Right kidney (tissue), 1 donor: ENCODE results near the gene SBF2.
A peak's percentile ranks its signal among the peaks of the same experiment; 100 is the strongest.

Source experiments
- DNase-seq: peaks from one replicate; pipeline ENCODE4 v3.0.0-alpha.2; 2016

SBF2 gene

DNA sequence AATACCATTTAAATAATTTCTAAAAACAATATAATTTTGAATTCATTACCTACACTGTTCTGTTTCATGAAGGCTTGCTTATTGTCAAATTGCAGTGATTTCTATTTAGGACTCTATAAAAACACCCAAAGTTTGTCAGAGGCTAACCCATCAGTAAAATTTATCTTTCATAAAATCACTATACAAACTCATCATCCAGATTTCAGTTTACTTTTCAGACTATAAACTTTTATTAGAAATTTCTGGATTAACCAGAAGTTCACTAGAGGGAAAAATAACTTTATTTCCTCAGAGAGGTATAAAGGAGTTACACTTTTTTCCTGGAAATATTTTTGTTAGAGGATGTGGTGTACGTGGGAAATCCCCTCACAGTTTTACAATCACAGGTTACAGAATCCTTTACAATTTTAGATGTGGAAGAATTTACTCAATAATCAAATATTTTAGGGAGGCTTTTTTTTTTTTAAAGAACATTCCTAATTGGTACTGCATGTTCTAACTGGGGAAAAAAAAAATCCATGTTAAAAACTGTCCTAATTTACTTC is 453.5 kb downstream of the SBF2 start:
- DNase-seq = no peak

DNA sequence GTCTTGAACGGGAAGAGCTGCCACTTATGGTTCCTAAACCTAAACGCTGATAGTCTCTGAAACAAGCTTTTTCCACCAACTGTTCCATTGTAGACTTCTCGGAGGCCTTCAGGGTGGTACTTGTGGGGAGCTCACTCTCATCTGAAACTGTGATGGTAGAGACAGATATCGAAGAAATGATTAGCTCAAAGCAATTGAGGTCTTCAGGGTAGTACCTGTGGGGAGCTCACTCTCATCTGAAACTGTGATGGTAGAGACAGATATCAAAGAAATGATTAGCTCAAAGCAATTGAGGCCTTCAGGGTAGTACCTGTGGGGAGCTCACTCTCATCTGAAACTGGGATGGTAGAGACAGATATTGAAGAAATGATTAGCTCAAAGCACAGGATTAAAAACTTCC is 454.5 kb downstream of the SBF2 start:
- DNase-seq = no peak

DNA sequence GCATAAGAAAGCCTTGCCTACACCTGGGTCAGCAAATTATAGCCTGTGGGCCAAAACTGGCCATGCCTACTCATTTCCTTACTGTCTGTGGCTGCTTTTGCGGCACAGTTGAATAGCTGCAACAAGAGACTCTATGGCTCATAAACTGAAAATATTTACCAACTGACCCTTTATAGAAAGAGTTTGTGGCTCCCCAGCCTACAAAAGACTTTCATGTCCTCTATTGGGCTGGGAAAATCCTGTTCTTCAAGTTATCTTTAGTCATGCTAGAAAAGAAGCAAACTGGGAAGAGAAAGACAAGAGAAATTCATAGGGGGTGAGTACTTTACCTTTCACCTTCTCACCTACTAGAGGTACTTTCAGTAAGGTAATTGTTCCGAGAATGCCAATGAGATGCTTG is 455.1 kb downstream of the SBF2 start:
- DNase-seq = peak; percentile 25

DNA sequence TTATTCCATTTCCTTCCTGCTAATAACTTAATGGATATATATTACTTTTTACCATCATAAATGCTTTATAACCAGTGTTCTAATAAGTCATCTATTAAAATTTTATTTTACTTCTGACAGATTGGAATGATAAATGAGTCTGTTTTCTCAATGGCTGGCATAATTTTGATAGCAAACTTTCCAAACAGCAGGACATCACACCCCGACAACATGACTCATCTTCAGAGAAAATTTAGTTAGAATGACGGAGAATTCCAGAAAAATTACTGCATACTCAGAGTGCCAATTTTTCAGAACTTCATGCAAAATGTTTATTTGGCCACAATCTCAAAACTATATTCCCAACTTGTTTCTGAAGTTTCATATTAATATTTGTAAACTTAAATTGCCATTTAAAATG is 455.8 kb downstream of the SBF2 start:
- no peak for DNase-seq

DNA sequence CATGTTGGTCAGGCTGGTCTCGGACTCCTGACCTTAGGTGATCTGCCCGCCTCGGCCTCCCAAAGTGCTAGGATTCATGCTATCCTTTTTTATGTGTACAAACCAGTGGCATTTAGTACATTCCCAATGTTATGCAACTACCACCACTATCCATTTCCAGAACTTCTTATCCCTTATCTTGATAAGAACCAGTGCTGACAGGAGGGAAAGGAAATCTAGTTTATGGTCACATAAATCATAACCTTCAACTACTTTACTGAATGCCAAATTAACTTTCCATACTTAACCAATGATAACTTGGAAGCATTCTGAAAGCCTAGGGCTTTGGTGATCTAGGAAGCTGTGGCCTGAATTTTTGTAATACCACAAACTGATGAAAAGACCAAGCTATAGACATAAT is 459.7 kb downstream of the SBF2 start:
- DNase-seq = no peak

DNA sequence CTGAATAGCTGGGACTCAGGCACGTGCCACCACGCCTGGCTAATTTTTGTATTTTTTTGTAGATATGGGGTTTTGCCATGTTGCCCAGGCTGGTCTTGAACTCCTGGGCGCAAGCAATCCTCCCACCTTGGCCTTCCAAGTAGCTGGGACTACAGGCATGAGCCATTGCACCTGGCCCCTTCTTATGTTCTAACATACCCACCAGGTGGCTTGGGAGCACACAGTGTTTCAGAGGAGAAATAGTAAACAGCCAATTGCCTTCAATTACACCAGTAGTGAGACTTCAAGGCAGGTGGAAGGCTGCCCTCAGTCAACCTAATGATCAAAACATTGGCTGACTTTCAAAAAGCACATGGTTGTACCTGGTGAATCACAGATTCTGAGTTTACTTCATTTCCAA is 462.9 kb downstream of the SBF2 start:
- DNase-seq = no peak

DNA sequence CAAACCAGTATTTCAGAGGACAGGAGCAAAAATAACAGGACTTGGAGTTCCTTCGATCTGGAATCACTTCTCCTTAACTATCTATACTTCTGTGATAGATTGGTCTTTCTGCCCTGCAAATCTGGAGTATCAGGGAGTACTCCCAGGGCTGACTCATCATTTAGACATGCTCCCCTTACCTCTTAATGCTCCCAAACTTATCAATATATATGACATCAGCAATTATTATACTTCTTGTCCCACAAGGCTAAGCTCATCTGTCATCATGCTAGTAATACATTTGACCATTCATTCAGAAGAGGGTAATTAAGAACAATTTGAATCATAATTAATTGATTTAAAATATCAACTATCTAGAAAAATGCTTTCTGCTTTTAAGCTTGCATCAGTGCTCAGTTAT is 466.3 kb downstream of the SBF2 start:
- DNase-seq = no peak

DNA sequence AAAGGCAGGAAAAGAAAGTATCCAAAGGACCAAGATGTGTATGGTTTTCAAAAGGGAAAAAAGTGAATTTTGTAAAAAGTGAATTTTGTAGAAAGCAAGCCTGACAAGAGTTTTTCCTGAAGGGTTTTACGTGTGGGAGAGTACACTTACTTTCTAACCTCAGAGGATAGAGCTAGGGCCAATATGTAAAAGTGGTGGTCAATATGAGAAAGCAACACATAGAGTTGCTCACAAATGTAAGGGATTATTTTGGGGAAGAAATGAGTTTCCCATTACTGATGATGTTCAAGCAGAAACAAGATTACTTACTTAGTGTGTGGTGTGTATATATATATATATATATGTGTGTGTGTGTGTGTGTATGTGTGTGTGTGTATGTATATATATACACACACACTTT is 467.6 kb downstream of the SBF2 start:
- no peak for DNase-seq

DNA sequence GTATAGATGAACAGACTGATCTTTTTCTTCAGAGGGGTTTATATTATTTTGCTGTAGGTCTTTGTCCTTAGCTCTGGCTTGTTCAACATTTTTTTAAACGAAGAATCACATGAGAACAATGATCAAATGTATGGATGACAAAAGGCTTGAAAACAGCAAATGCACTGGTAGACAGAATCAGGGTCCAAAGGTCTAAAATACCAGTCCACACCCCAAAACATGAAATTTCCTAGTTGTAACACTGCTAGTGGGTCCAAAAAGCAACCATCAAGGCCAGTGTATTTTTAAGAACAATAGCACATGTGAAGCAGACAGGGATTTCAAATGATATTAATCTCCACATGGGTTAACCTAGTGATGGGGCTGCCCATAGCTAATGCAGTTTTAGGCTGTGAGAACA is 468.1 kb downstream of the SBF2 start:
- DNase-seq = no peak

DNA sequence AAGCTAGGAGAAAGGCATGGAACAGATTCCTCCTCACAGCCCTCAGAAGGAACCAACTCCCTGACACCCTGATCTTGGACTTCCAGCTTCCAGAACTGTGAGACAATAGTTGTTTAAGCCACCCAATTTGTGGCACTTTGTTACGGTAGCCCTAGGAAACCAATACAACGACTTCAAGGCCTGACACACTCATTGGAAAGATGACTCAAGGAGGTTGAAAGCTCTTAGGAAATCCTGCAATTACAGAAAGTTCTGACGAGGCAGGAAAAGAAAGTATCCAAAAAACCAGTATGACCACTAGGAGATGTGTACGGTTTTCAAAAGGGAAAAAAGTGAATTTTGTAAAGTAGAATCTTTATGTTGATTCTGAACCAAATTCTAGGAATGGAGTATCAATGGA is 468.7 kb downstream of the SBF2 start:
- DNase-seq = no peak

DNA sequence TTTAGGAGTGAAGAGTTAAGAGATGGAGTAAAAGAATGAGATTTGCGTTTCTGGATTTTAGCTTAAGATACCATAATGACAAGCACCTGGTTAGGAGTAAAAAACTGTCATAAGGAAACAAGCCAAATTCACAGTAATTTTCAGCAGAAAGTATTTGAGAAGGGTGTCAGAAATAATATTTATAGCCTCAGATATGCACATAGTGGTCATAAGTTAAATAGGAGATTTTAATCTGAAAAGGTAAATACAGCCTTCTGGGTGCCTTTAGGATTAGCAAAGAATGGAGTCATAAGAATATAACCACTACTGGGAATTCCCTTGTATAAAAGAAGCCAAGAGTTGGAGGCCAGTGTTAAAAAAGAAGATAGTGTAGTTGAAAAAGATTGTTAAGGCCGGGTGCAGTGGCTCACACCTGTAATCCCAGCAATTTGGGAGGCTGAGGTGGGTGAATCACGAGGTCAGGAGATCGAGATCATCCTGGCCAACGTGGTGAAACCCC is 470.1 kb downstream of the SBF2 start:
- DNase-seq = no peak

DNA sequence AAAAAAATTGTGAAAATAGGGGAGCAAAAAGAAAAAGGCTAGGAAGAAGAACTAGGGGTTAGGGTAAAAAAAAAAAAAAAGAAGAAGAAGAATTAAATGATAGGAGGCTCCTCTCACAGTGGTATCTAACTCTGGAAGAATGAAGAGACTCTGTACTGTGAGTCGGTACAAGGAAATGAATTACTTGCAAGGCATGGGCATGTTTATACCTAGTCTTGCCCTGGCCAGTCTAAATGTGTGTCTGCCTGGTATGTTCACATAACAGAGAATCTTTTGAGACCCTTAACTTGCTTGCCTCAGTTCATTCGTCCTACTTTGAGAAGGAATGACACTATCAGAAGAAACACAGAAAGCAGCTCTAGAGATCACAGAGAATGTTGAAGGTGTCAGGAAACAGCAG is 470.6 kb downstream of the SBF2 start:
- no peak for DNase-seq

DNA sequence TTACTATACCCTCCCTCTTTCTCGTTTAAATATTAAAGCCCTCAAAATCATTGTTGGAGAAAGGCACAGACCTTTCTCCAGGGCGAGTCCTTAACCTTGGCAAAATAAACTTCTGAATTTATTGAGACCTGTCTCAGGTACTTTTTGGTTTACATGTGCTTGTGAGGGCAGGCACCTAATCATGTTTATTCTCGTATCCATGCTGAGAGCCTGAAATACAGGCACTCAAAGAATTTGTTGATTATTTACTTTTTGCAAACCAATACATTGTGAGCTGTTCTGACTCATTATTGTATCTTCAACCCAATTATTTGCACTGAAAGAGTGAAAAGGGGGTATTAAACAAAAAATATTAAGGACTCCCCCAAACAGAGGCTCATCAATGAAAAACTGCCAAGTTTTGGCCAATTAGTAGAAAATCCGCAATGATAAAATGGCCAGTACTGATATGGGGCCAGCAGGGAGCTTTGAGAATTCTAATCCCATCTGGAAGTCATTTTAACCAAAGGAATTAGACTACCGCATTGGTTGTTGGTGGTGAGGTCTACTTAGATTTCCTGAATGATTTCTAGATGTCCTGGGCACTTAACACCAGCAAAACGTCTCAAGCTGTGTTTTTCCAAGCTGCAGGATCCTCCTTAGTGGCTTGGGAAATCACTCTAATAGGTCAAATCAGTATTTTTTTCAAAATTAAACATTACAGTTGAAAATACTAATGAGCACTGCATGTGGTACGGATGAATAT is 472.8 kb downstream of the SBF2 start:
- no peak for DNase-seq

DNA sequence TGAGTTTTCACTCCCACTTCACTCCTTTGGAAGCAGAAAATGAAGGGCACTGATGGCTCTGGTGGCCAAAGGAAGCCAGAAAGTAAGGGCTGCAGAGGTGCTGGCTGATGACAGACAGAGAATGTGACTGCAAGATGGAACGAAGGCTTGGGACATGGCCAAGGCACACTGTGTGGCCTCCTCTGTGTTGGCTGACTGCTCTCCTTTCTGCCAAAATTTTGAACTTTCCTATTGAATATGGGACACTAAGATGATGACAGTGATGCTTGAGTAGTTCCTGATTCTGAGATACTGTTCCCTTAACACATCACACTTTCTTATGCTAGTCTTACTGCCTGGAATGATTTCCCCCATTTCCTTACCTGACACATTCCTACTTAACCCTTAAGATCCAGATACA is 473.8 kb downstream of the SBF2 start:
- DNase-seq = no peak

DNA sequence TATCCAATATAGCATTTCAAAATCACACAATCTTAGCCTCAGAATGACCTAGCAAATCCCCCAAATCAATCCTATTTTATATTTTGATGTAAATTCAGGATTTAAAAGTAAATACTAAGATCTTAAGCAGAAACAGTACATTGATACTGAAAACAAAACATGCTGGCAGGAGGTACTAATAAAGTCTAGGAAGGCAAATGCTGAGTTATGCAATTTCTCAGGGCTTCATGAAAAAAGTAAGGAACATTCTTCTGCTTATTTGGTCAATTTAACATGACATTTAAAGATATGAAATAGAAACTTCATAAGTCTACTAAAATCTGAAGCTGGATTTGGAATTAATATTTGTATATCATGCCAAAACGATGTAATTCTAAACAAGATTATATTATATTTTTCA is 476.8 kb downstream of the SBF2 start:
- no peak for DNase-seq

DNA sequence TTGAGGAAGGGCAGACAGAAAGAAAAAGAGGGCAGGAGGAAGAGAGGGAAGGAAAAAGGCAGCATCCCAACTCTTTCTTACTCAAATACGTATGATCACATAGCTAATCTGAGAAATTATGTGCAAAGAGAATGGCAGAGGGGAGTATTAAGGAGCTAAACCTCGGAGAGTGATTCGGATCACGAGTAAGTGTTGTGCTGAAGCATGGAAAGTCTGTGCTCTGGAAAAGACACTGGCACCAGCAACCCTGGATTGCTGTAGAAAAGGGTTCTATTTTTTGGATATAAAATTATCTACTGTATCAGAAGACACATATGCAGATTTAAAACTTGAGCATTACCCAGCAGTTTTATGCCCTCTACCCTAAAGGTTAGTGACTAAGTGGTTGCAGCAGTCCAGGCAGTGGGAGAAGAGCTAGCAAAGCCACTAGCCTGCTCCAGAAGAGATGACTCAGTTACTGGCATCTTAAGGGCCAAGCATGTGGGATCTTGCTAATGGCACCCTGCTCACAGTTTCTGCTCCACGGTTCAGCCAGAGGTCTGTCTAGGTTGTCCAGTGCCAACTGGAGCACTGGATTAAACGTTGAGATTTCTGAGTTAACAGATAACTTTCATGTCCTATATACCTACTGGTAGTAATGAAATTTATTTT is 478.4 kb downstream of the SBF2 start:
- no peak for DNase-seq

DNA sequence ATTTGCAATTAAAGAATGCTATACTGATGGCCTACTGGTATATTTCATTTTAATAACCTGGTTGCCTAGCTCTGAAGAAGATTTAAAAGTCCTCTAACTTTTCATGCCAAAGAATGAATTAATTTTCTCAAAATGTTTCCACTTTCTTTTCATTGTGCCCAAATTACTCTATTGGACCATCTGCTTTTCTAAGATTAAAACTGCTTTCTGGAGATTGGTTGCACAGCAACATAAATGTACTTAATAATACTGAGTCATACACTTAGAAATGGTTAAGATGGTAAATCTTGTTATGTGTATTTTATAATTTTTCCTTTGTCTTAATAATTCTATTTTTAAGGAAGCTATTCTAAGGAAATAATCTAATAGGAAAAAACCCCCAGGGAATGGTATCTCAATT is 479.9 kb downstream of the SBF2 start:
- no peak for DNase-seq

DNA sequence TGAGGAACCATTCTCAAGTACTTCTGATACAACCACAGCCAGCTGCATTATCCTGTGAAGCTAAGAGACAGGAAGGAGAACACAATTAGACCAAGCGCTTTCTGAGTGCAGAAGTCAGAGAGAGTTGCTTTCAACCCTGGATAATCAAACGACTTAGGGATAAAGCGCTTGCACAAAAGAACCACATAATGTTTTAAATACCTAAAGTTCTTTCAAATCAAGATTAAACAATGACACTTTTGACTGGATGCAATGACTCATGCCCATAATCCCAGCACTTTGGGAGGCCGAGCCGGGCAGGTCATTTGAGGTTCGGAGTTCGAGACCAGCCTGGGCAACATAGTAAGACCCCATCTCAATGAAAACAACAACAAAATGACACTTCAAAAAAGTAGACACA is 485.1 kb downstream of the SBF2 start:
- no peak for DNase-seq

DNA sequence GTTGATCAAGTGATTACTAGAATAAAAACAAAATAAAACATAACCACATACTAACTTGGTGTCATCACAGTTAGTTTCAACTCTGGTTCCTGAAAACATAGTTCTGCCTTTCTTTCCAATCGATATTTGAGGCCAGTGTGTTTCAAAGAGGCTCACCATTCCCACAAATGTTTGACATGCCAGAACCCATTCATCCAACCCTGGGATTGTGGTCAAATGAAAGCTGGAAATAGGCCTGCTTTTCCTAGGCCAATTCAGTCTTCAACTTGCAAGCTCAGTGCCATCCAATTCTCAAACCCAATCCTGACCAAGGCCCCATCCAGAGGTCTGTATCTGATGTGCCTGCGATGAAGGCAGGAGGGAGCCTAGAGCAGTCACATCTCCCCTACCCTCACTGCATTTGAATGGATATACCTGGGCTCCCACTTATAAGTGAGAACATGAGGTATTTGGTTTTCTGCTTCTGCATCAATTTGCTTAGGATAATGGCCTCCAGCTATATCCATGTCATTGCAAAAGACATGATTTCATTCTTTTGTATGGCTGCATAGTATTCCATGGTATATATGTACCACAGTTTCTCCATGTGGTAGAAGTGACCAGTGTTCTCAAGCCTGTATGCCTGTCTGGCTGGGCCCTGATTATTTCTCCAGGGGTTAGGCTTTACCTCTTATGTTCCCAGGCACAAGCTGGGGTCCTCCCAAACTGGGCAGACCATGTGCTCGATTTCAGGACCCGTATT is 486.9 kb downstream of the SBF2 start:
- DNase-seq = no peak

DNA sequence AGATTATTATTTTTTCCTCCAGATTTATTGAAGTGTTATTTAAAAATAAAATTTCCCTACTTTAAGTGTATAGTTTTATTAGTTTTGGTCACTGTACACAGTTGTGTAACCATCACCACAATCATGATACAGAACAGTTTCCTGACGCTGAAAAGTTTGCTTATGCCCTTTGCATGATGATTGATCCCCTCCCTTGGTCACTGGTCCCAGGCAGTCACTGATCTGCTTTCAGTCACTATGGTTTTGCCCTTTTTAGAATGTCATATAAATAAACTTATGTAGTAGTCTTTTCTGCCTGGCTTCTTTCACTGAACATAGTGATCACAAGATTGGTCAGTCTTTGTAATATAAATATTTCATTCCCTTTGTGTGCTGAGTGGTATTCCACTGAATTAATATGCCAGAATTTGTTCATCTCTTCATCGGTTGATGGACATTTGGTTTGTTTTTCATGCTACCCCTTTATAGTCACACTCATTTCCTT is 489.6 kb downstream of the SBF2 start:
- DNase-seq = no peak

DNA sequence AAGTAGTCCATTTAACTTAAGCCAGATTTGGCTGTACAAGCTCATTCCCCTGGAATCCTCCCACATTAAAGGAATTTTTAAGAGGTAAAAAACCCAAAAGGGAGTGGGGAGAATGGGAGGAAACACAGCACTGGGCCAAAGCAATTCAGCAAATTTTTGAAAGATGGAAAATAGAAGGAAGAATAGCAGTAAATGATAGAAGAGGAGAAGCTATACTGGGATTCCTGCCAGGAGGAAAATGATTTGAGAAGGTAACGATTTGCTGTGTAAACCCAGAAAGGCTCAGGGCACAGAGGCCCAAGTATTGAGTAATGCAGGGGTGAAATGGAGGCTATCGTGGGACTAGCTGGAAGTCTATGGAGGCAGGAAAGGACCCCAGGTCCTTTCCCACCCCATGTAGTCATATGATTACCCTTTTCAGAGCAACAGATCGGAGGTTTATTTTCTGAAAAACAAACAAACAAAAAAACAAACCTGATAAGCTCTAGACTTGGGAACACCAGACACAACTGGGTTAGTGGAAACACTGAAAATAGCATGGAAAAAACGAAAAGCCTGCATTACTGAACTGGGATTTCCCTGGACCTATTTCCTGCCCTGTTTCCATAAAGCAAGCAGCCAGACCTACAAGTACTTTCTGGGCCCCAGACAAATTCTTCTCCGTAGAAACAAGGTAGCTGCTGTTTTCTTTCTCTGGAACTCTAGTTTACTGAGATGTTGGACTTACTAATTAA is 490.2 kb downstream of the SBF2 start:
- DNase-seq = no peak

DNA sequence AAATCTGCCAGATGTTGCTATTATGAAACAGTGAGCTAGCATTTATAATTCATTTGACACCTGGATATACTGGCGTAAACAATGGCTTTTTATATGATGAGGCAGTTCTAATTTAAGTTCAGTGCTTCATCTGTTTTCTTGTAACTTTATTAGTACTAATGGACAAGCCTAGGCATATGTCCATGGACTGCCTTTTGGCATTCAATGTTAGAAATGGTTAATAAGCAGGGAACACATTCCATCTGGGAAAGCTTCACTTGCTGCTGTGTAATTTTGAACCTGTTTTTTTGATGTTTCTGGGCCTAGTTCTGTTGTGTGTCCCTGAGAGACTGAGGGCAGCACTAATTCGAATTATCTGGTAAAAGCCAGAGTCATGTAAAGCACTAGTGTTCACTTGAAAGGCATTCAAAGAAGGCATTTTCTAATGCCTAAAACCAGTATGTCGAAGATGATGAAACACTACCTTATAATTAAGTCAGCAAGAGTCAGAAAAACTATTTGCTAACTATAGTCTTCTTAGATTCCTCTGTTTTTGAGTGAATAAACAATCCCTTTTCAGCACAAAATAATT is 491.6 kb downstream of the SBF2 start:
- DNase-seq = no peak
